ENCODE results near the gene MYO10.

- TF ChIP-seq, protein P1, sequence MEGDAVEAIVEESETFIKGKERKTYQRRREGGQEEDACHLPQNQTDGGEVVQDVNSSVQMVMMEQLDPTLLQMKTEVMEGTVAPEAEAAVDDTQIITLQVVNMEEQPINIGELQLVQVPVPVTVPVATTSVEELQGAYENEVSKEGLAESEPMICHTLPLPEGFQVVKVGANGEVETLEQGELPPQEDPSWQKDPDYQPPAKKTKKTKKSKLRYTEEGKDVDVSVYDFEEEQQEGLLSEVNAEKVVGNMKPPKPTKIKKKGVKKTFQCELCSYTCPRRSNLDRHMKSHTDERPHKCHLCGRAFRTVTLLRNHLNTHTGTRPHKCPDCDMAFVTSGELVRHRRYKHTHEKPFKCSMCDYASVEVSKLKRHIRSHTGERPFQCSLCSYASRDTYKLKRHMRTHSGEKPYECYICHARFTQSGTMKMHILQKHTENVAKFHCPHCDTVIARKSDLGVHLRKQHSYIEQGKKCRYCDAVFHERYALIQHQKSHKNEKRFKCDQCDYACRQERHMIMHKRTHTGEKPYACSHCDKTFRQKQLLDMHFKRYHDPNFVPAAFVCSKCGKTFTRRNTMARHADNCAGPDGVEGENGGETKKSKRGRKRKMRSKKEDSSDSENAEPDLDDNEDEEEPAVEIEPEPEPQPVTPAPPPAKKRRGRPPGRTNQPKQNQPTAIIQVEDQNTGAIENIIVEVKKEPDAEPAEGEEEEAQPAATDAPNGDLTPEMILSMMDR (IDR thresholded peaks at IDR 0.05): peak in 1 of 6 experiments; percentile 4
- TF ChIP-seq POLR2A (IDR thresholded peaks at IDR 0.05): no peak
Observed at GRCh38 chr5:16776611-16777251, 159.4 kb downstream of the MYO10 start.
